Kidney glomerular epithelial cell (primary cell): Measurements from ENCODE around the gene SRC.

ENCODE experiments used
- DNase-seq: peaks from one replicate; lab custom pipeline; 2025; lab: John Stamatoyannopoulos, UW

Gene SRC

GRCh38 chr20:37350649-37351574 lies 5.0 kb downstream of the SRC start:
- DNase-seq = no peak

- DNase-seq = no peak
Measured at GRCh38 chr20:37351689-37352607, 6.0 kb downstream of the SRC start.

GRCh38 chr20:37352608-37352980 lies 6.7 kb downstream of the SRC start:
- no peak for DNase-seq

- DNase-seq = no peak
Measured at GRCh38 chr20:37353285-37353849, 7.4 kb downstream of the SRC start.

DNA sequence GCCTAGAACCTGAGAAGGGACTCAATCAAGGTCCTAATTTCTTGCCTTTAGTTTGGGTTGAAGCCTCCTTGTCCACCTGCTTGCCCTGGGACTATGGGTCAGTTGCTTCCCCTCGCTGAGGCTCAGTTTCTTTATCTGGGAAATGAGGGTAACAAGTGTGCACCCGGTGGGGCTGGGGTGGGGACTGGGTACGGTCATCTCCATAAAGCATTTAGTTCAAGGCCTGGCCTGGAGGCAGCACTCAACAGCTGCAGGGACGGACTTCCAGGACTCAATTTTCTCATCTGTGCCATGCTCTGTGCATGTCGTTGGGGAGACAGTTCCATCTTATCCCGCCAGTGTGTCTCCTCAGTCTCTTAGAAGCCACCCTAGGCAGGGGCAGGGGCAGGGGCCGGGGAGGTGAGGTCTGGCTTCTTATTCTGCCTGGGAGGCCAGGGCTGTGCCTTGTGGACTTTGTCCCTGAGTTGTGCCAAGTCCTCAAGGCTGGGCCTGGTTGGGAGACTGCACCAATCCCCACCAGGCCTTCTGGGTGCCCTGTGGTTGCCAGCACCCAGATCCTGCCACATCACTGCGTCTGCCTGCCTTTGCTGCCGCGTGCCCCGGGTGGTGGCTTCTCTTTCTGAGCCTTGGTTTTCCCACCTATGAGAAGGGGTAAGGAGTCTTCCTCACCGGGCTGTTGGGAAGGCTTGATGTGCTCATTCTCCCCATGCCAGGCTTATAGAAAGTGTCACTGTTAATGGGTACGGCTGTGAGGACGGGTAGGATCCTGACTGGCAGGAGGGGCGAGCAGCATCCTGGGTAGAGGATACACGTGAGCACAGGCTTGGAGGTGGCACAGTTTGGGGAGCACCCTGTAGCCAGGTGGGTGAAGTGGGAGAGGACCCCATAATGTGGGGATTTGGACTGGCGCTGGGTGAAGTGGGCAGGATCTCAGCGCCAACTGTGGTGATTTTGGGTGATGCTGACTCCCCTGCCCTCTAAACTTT lies 8.6 kb downstream of the SRC start:
- no peak for DNase-seq

- DNase-seq = no peak
Measured at GRCh38 chr20:37355252-37356180, 9.6 kb downstream of the SRC start.

DNA sequence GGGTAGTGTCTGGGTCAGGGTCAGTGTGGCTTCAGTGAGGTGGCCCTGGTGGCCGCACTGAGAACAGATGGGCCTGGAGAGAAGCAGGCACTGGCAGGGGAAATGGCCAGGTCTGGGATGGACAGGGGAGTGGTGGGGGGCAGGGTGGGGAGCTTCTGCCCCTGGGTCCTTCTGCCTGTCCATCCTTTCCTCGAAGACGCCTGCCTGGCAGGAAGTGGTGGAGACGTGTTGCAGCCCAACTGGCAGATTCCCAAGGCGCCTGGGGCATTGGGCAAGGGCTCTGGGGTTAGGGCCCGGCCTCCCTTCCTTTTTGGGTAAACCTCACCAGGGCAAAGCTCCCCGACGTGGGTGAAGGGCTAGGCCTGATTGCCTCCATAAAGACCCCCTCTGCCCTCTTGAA lies 10.4 kb downstream of the SRC start:
- DNase-seq = no peak

DNA sequence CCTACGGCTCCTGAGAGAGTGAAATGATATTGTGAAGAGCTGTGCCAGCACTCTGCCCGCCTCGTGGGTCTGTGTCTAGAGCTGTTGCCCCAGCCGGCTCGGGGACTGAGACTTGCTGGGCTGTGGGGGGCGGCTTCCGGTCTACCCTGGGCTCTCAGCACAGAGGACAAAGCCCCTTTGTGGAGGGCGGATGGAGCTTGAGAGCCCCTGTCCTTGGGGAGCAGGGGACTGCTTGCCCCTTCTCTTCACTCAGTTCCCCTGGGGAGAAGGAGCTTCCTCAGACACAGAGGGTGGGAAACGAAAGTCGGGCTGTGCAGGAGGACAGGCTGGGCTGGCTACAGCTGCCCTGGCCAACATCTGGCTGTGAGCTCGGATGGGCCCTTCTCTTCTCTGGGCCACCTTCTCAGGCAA lies 11.0 kb downstream of the SRC start:
- no peak for DNase-seq

- DNase-seq = no peak
Measured at GRCh38 chr20:37357481-37358365, 11.8 kb downstream of the SRC start.

DNA sequence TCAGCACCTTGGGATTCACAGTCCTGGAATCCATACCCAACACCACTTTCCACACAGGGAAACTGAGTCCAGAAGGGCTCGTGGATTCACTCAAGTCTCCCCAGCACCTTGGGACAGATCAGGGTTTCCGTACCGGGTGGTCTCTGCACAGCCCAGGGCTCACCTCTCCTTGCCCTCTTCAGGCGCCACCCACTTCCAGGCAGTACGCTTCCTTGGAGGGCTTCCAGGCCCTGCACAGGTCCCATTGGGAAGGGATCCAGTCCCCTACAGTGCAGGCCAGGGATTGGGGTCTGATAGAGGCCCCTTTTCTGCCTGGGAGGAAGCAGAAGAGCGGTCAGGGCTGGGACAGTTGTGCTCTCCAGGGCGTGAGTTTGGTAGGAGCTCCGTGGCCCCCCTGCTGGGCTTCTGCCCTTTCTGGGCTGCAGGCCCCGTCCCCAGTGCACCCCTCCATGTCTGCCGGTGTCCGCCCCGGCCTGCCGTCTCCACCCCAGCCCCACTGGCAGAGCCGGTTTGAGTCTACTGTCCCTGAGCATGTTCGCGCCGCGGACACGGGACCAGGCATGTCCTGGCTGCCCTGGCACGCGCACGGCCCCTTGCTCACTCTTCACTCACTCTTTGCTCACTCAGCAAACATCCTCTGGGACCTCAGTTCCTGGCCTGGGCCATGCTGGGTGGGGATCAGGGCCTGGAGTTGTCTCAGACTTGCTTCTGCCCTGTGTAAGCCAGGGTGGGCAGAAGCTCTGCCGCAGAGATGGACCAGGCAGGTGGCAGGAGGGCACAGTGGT lies 12.6 kb downstream of the SRC start:
- no peak for DNase-seq

GRCh38 chr20:37359331-37359730 lies 13.4 kb downstream of the SRC start:
- no peak for DNase-seq

GRCh38 chr20:37359836-37360235 lies 13.9 kb downstream of the SRC start:
- DNase-seq = no peak

DNA sequence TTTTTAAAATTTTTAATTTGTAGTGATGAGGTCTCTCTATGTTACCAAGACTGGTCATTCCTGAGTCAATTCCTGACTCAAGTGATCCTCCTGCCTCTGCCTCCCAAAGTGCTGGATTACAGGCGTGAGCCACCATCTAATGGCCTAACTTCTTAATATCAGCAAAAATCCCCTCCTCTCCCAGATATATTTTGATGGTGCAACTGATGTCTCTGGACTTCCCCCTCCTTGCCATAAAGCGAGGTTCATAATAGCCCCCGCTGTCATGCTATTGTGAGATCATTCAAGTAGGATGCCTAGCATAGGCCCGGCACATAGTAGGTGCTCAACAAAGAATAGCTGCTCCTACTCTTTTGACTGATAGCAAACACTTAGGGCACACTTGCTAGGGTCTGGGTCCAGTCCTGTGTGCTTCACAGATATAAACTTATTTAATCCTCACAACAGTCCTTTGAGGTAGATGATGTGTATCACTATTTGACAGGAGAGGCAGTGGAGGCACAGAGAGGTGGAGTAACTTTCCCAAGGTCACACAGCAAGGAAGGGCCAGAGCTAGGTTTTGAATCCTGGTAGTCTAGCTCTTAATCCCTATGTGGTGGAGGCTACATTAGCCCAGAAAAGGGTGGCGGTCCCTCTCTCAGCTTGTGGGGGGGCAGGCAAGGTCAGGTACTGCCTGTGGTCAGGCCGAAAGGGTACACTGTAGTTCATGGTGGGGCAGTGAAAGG lies 14.6 kb downstream of the SRC start:
- no peak for DNase-seq

DNA sequence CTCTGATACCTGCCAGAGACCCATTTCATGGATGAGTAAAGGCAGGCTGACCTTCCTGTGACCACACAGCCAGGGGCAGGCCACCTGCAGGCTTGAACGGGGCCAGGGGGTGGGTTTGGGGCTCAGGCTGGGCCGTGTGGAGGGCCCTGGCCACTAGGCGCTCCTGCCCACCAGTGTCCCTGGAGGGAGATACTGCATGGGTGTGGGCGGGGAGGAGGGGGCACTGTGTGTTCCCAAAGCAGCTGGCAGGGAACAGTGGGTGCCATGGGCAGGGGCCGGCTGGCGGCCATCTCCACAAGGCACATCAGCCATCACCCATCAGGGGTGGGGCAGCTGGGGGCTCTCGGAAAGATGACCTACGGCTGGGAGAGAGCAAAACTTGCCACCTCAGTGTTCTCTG lies 15.4 kb downstream of the SRC start:
- no peak for DNase-seq

DNA sequence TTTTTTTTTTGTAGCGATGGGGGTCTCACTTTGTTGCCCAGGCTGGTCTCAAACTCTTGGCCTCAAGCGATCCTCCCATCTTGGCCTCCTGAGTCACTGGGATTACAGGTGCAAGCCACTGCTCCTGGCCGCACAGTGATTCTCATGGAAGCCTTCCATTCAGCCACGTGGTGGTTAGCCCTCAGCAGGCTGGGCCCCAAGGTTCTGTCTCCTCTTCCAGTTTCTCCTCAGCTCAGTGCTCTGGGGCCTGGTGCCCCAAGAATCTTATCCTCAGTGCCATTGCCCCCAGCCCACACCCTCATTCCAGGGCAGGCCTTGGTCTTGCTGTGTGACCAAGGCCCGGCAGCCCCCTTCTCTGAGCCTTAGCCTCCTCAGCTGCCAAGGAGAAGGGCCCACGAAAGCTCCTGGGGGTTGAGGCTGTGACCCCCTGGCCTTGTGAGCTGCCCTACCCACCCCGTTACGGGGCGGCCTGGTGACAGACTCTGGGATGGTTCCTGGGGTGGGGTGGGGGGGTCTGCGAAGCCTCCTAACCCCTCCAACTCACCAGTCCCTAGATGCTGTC lies 16.4 kb downstream of the SRC start:
- DNase-seq = no peak

- no peak for DNase-seq
Measured at GRCh38 chr20:37362821-37363220, 16.9 kb downstream of the SRC start.

DNA sequence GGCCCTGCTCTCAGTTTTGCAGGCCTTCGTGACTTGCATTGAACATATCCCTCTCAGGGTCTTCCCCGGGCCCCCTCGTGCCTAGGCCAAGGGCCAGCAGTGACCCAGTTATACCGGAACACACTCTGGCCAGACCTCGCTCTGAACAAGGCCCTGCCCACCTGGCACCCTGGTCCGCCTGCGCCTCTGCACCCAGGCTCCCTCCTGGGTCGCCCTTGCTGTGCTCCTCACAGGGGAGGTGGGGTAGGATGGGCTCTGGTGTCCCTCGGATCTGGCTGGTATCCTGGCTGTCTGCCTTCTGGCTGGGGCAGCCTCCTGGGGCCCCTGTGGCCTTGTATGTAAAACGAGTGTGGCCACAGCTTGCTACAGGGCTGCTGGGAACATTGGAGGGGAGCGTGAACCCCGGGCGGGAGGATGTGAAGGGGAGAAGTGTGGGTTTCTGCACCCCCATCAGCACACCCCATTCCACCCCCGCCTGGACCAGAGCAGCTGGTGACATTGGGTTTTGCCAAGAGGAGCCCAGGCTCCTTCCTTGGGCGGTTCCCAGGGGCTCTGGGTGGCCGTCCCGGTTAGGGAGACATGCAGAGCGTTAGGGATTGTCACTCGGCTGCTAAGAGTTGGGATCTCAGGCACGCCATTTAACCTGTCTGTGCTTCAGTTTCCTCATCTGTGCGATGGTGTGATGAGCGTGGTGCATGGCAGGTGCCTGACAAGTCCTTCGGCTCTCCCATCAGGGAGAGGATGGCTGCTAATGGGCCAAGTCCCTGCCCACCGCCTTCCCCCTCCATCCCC lies 17.5 kb downstream of the SRC start:
- DNase-seq = no peak
